Esophagus squamous epithelium (tissue), 4 donors: ENCODE measurements around the gene C5orf58.

Experiments used
- CTCF ChIP-seq, 6 experiments: fragments of 450-650 bp in 4 of 6; fragments of 200-600 bp in 2 of 6; sonication (generic) in 2 of 6; IDR thresholded peaks; one replicate each; pipeline ENCODE4 v1.5.1; 2016 to 2019; ENCODE audit warnings: antibody characterized with exemption in 6 of 6, mild to moderate bottlenecking in 4 of 6, moderate library complexity in 4 of 6
- POLR2A ChIP-seq, 4 donors: fragments of 450-650 bp; IDR thresholded peaks; one replicate each; pipeline ENCODE4 v1.6.1; 2017; ENCODE audit warnings: antibody characterized with exemption in 4 of 4, mild to moderate bottlenecking in 4 of 4, moderate library complexity in 3 of 4

GRCh38 chr5:170223360-170223759 lies 9.4 kb upstream of the C5orf58 start:
- TF ChIP-seq CTCF (IDR thresholded peaks at IDR 0.05) (no peak), POLR2A (IDR thresholded peaks at IDR 0.05) (no peak)
